Measurements from ENCODE around the gene PRDM2.

Gene PRDM2

DNA sequence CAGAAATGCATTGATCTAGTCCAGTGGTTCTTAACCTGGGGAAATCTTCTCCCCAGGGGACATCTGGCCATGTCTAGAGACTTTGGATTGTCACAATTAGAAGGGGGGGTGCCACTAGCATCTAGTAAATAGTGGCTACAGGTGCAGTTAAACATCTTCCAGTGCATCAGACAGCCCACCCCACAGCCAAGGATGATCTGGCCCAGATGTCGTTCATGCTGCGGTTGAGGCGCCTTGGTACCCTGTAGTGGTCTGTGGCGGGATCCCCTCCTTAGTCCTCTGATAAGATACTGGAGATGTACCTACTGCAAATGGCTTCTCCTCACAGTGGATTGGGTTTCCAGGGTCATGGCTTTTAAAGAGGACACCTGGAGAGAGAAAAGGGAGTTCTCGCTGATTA is 69.8 kb downstream of the PRDM2 start:
- no peak for DNase-seq

DNA sequence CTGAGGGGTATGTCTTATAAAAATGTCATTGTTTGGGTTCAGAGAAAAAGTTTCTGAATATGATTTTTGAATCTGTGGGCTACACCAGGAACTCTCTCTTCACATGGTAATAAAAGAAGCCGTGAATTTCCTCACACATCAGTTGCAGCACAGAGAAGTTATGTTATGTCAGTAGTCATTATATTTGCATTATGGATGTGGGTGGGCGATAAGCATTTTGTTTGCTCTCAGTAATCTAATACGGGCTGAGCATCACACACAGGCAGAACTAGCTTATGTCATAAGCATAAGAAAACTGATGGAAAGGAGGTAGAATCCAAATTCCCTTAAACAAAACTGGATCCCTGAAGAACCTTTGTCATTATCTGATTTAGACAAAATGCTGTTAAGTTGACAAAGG is 70.8 kb downstream of the PRDM2 start:
- DNase-seq: no peak

DNA sequence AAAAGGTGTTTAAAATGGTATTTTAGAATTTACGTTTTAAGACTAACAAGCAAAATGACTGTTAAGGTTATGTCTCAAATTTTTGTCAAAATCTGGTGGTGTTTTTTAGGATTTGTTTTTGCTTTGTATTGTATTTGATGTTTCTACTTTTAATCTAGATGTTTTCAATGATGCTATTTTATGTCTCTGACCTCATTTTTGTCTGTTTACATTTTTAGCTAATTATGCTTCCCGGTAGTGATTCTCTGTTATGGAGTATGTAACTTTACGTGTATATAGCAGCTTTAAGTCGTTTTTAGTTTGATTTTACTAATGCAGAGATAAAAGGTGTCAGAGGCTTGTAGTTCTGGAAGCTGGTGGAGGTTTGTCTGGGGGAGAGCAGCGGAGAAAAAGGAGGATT is 71.8 kb downstream of the PRDM2 start:
- no peak for DNase-seq

DNA sequence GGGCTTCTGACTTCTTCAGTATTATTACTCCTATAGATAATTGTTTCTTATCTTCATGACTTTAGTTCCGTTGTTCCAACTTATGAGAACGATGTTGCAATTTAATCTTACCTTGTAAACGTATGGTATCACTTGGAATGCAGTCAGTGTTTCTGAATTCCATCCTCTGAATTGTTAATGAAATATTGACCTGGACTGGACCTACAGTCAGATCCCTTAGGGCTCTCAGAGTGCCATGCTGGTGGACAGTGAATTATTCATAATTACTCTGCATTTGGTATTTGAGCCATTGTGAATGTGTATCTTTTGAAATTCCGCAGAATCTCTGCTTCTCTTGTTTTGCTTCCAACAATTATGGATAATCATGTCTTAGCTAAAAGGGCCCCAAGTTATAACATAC is 72.3 kb downstream of the PRDM2 start:
- no peak for DNase-seq

DNA sequence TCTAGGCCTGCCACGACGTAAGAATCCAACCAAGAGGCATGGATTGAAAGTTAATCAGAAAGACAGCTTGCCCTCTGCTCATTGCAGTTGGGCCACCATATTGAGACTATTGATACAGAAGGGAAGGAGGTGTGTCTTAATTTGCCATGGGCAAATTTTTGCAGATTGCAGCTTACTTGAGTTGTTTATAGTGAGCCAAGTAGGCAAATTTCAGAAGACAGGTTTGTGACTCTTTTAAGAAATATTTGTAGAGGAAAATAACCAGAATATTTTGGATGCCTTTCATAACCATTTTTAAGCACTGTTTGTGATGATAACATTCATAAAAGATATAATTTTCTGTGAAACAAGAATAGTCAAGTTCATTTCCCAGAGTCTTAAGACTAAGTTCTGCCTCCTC is 74.1 kb downstream of the PRDM2 start:
- no peak for DNase-seq

DNA sequence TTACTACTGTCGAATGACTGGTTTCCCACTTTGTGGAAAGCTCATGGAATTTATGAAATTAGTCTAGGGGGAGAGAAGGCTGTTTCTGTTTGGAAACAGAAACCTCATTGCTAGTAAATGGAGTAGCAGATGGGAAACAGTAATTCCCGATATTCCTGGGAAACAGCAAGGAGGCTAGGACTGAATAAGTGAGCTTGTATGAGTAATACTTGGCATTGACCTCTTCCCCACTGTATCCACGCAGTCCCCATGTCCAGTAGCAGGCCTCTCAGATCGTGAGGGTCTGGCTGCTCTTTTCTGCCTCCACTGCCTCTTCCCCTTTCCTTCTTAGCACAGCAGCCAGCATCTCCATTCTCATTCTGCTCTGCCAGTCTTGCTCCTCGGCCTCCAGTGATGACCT is 75.5 kb downstream of the PRDM2 start:
- DNase-seq: no peak

DNA sequence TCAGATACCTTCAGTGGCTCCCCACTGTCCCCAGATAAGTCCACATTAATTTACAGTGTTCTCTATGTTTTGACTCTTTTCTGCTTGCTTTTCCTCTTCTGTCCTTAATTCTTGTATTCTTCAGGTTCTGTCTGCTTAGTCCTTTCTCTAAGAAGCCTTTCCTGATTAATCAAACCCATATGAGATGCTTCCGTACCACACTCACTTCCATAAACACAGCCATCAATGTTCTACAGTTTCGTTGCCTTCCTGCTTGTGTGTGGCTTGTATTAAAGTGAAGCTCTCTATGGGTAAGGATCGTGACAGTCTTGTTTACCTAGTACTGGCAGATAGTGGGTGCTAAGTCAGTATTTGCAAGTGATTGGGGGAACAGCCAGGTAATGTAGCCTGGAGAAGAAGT is 75.9 kb downstream of the PRDM2 start:
- DNase-seq: no peak

DNA sequence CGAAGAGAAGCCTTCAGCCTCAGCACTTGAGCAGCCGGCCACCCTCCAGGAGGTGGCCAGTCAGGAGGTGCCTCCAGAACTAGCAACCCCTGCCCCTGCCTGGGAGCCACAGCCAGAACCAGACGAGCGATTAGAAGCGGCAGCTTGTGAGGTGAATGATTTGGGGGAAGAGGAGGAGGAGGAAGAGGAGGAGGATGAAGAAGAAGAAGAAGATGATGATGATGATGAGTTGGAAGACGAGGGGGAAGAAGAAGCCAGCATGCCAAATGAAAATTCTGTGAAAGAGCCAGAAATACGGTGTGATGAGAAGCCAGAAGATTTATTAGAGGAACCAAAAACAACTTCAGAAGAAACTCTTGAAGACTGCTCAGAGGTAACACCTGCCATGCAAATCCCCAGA is 78.4 kb downstream of the PRDM2 start:
- no peak for DNase-seq

DNA sequence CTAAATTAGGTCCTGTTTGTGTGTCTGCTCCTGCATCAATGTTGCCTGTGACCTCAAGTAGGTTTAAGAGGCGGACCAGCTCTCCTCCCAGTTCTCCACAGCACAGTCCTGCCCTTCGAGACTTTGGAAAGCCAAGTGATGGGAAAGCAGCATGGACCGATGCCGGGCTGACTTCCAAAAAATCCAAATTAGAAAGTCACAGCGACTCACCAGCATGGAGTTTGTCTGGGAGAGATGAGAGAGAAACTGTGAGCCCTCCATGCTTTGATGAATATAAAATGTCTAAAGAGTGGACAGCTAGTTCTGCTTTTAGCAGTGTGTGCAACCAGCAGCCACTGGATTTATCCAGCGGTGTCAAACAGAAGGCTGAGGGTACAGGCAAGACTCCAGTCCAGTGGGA is 79.9 kb downstream of the PRDM2 start:
- no peak for DNase-seq

DNA sequence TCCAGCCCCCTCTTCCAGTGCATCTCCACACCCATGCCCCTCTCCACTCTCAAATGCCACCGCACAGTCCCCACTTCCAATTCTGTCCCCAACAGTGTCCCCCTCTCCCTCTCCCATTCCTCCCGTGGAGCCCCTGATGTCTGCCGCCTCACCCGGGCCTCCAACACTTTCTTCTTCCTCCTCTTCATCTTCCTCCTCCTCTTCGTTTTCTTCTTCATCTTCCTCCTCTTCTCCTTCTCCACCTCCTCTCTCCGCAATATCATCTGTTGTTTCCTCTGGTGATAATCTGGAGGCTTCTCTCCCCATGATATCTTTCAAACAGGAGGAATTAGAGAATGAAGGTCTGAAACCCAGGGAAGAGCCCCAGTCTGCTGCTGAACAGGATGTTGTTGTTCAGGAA is 80.8 kb downstream of the PRDM2 start:
- no peak for DNase-seq

DNA sequence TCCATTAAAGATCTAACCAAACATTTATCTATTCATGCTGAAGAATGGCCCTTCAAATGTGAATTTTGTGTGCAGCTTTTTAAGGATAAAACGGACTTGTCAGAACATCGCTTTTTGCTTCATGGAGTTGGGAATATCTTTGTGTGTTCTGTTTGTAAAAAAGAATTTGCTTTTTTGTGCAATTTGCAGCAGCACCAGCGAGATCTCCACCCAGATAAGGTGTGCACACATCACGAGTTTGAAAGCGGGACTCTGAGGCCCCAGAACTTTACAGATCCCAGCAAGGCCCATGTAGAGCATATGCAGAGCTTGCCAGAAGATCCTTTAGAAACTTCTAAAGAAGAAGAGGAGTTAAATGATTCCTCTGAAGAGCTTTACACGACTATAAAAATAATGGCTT is 81.2 kb downstream of the PRDM2 start:
- no peak for DNase-seq

DNA sequence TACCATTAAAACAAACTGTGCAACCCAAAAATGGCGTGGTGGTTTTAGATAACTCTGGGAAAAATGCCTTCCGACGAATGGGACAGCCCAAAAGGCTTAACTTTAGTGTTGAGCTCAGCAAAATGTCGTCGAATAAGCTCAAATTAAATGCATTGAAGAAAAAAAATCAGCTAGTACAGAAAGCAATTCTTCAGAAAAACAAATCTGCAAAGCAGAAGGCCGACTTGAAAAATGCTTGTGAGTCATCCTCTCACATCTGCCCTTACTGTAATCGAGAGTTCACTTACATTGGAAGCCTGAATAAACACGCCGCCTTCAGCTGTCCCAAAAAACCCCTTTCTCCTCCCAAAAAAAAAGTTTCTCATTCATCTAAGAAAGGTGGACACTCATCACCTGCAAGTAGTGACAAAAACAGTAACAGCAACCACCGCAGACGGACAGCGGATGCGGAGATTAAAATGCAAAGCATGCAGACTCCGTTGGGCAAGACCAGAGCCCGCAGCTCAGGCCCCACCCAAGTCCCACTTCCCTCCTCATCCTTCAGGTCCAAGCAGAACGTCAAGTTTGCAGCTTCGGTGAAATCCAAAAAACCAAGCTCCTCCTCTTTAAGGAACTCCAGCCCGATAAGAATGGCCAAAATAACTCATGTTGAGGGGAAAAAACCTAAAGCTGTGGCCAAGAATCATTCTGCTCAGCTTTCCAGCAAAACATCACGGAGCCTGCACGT is 82.1 kb downstream of the PRDM2 start:
- no peak for DNase-seq

DNA sequence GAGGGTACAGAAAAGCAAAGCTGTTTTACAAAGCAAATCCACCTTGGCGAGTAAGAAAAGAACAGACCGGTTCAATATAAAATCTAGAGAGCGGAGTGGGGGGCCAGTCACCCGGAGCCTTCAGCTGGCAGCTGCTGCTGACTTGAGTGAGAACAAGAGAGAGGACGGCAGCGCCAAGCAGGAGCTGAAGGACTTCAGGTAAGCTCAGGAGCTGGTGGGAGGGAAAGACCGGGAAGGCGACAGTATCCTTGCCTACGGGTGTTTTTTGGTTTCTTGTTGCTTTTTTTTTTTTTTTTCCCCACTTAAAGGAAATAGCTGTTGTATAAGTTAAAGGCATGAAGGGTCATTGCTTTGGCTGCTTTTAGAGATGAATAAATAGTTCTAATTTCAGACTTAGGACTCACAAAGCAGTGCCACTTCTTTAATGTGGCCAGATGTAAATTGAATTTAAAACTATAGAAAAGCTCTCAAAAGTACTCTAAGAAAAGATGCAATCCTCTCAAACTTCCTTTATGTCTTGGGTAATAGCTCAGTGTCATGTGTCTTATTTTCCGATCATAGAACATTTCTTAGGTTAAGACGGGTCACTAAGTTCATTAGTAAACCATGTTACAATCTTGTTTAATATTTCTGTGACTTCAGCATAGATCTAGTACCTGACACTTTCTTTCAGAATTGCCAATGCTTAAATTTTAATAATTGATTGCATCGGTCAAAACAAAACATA is 82.8 kb downstream of the PRDM2 start:
- DNase-seq: no peak

DNA sequence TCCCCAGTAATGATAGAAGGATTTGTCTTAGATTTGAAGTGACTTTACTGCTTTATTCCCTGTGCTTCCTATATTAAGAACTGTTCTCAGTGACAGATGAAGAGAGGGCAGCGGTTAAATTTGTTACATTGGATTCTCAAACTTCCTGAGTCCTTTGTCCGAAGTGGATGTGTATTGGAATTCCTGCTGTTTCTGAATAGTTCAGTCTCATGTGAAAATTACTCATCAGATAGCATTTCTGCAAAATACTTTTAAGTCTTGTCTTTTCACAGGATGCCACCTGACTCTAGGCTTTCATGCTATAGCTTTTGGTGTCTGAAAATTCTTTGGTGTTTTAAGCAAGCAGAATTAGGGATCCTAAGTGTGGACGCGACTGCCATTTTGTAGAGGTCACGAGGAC is 83.6 kb downstream of the PRDM2 start:
- no peak for DNase-seq

DNA sequence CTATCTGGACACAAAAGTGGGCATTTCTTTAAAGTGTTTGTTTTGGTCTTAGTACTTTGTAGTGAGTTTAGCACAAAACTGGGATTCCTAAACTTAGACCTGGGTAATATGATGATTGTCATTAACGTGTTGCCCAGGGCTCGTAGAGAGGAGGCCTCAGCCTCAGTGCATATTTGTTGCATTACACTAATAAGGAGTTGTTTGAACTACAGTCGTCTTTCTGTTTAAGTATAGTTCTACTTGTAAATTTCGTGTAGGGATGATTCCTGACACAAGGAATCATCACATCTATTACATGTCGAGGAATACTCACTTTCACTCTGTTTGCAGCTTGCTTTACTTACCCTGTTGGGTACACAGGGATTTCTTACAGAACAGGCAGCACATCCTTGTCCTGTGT is 85.0 kb downstream of the PRDM2 start:
- no peak for DNase-seq

DNA sequence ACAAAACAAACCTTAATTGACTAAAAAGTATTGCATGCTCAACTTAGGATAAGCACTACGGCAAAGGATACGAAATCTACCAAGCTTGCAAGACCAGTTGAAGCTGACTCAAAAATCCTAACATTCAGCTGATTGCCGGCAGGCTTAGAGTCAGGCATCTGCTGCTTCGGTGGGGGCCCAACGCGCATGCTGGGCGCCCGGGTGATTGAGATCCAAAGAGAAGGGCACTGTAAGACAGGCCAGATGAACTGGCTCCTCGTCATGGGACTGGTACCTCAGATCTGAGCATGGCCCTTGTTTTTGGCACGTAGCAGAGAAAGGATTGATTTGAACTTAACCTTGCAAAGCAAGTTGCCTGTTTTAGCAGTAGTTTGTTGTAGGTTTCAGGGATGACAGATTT is 86.6 kb downstream of the PRDM2 start:
- no peak for DNase-seq

DNA sequence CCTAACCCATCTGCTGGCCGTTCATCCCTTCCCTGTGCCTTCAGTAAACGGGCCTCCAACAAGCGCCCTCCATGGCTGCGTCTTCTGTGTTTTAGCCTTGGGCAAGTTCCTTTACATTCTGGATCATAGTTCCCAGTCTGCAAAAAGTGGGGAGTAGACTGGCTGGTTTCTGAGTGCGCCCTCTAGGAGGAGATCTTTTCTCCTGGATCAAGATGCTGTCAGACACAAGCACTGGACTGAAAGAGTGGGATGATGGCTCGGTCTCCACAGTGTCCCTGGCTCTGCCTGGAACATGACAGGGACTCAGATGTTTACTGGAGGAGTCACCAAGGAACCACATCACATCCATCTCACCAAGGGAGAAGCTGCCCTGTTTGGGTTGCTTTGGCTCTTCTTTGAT is 88.8 kb downstream of the PRDM2 start:
- DNase-seq: no peak

DNA sequence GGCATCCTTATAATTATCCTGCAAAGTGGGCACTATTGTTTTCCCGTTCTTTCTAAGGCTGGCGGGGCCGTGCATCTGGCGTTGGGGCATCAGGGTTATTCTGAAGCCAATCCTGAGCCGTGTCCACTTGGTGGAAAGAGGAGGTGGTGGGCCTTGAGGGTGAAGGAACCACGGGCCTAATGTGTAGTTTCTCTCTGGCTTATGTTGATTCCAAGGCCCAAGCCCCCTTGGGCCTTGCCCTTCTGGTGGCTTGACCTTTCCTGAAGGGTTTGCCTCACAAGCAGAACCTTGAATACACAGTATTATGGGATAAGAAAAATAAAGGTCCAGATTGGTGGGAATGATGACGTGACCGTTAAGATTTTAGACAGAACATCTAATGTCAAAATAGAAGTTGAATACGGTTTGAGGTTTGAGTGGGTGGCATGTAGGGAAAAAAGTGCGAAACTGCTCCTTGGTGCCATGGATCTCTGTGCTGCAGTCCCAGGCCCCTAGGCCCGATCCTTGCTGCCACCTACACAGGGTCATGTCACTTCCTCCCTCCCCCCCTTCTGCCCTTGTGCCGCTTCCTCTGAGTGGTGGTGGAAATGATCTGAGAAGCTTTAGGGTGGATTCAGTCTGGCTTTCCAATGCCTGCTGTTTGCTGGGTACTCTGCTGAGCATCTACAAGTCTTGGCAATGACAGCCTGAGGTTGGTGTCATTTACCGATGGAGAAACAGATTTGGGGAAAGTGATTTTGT is 90.5 kb downstream of the PRDM2 start:
- DNase-seq: no peak

DNA sequence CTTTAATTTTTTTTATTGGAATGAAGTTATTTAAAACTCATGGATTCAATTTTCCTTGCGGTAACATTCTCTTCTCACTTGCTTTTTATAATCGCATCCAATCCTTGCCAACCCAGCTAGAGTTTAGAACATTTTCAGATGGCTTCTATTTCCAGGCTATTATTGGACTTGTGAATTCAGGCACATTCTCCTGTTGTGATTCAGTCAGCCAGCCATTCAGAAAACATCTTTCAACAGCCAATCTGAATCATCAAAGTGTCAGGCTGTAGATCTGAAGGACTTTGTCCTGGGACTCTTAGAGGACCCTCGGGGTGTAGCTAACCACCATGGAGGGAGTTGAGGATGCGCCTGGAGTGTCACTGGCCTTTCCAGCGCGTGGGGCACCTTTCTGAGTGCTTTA is 92.4 kb downstream of the PRDM2 start:
- DNase-seq: no peak

DNA sequence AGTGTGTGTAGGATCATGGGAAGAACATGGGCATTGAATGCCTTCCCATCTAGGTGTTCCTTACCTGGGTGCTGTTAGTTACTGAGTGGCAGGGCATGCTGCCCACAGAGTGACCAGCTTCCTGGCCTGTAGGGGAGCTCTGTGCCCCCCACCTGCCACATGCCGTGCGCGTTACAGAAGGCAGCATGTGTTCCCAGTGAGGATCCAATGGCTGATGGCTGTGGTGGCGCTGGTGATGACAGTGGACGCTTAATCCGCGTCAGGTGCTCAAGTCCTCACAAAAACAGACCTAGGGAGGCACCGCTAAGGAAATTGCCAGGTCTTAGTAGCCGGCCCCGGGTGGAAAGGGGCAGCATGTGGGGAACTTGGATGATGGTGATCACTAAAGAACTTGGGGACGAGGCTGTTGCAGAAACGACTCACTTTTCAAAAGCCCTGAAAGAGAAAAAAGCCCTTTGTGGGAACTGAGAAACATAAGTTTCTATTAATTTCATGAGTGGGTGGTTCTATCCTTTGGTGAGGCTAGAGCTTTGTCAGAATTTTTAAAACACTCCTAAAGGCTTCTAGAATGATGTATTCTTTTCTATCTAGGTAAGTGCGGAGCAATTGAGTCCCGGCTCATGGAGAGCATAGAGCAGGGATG is 93.2 kb downstream of the PRDM2 start:
- no peak for DNase-seq

DNA sequence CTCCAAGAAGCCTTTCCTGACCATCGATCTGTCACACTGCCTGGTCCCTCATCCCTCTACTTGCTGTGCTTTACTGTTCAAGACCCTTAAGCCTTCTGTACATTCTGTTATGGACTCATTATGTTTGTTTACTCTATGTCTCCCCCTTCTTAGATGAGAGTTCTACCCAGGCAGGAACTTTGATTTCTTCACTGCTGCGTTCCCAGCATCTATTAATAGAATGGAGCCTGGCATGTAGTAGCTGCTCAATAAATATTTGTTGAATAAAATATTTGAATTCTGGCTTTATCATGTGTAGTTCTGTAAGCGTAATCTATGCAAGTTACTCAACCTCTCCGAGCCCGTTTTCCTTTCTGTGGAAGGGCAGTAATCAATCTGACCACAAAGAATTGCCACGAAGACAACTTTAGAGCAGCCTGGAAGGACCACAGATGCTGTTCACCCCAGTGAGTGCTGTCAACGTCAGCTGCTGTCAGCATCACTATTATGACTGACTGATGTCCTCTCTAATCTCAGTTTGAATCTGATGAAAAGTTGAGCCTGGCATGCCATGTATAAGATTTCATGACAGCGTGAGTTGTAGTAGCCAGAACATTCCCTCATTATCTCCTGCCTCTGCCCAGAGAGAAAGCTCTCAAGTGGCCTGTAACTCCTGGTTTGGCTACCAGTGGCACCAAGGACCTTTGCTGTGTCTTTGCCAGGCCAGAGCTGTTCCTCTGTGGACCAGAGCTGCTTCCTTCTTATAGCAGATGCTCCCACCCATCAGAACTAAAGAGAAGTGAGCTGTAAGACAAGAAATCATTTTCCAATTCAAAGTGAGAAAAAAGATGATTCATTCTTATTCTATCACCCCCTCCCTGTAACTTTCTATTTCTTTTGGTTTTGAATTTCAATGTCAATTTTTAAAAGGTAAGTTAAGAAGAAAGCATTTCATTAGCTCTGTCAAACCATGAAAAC is 94.5 kb downstream of the PRDM2 start:
- DNase-seq: no peak

DNA sequence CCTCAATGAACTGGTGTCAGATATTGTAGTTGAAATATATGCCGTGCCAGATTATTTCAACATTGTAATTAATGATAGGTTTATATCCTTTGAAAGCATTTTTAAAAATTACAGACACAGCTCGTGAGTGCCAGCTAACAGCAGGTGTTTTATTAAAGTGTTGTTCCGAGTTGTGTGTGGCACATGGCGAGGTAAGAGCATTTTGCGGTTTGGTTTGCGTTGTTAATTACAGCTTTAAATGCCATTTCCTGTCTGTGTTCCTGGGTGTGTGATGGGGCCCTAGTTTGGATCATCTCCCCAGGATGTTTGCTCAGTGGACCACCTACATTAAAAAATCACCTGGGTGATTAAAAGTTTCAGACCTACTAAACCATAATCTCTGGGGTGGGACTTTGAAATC is 97.4 kb downstream of the PRDM2 start:
- no peak for DNase-seq

DNA sequence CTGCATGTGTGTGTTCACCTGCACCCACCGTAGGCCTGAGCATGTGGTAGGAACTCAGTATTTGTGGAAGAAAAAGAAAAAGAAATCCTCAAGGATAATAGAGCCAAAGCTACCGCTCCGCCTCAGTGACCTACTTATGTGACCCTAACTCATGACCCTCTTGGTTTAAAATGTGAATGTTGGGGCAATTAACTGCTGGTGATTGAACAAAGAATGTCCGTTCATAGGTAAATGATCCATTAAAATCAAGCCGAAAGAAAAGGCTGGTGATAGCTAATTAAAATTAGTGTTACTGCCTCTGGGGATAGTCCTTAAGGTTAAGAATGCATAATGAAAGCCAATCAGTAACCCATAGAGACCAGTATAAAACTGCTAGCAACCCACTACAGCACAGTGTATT is 98.1 kb downstream of the PRDM2 start:
- no peak for DNase-seq

Measured in activated T-cell treated with anti-CD3 and anti-CD28 coated beads, Interleukin-2, amount 50 U/mL, for 1 hour (primary cell).